Liver (tissue), 9 donors: Measurements from ENCODE around the gene ADAMTS2. TPM values are rescaled to one million over a fixed set of nuclear protein-coding genes. Genes with fewer than 3 reads are reported as not detected.

ENCODE experiments used
- DNase-seq: peaks from one replicate; pipeline ENCODE4 v3.0.0-alpha.2; 2017; ENCODE audit warnings: low spot score
- H3K27ac ChIP-seq, 2 donors: one replicate each; pipeline ENCODE4 v1.7.0; 2013; ENCODE audit warnings: inconsistent platforms in 2 of 2, low read length in 2 of 2, control low read depth in 1 of 2, low read depth in 1 of 2, mild to moderate bottlenecking in 1 of 2
- H3K27me3 ChIP-seq, 4 donors: one replicate each; pipeline versions ENCODE4 v1.6.1 to v1.7.0; 2013; ENCODE audit warnings: low read length in 3 of 4, inconsistent platforms in 1 of 4, mild to moderate bottlenecking in 1 of 4, moderate library complexity in 1 of 4; ENCODE audit not compliant: control insufficient read depth in 4 of 4, insufficient read depth in 4 of 4
- H3K36me3 ChIP-seq, 4 donors: one replicate each; pipeline versions ENCODE4 v1.6.1 to v1.7.0; 2013; ENCODE audit warnings: low read length in 3 of 4, mild to moderate bottlenecking in 3 of 4, low read depth in 1 of 4, moderate library complexity in 1 of 4; ENCODE audit not compliant: control insufficient read depth in 4 of 4, insufficient read depth in 3 of 4
- H3K4me1 ChIP-seq, 4 donors: one replicate each; pipeline versions ENCODE4 v1.6.1 to v1.7.0; 2013; ENCODE audit warnings: low read length in 3 of 4, mild to moderate bottlenecking in 3 of 4, moderate library complexity in 1 of 4; ENCODE audit not compliant: control insufficient read depth in 4 of 4, insufficient read depth in 4 of 4
- H3K4me3 ChIP-seq, 3 donors: one replicate each; pipeline versions ENCODE4 v1.6.1 to v1.7.0; 2013; ENCODE audit warnings: low read length in 3 of 3, control low read depth in 1 of 3, low read depth in 1 of 3, mild to moderate bottlenecking in 1 of 3
- H3K9ac ChIP-seq, 2 donors: one replicate each; pipeline ENCODE4 v1.7.0; 2013; ENCODE audit warnings: low read length in 2 of 2, mild to moderate bottlenecking in 2 of 2, moderate library complexity in 2 of 2, control low read depth in 1 of 2, low read depth in 1 of 2
- H3K9me3 ChIP-seq, 4 donors: one replicate each; pipeline versions ENCODE4 v1.6.1 to v1.7.0; 2013; ENCODE audit warnings: low read length in 3 of 4; ENCODE audit not compliant: control insufficient read depth in 4 of 4
- EGR1 ChIP-seq, 2 donors: IDR thresholded peaks; 2 replicates each; pipeline ENCODE4 v1.6.1; 2016 to 2018; ENCODE audit warnings: antibody characterized with exemption in 2 of 2, low read depth in 2 of 2
- FOXA1 ChIP-seq: IDR thresholded peaks from 2 replicates; pipeline ENCODE4 v1.6.1; 2016; ENCODE audit warnings: antibody characterized with exemption
- FOXA2 ChIP-seq: IDR thresholded peaks from 2 replicates; pipeline ENCODE4 v1.6.1; 2016; ENCODE audit warnings: antibody characterized with exemption
- GABPA ChIP-seq, 2 donors: IDR thresholded peaks in 1 of 2; conservative IDR thresholded peaks in 1 of 2; 2 replicates each; pipeline ENCODE4 v1.6.1; 2016; ENCODE audit warnings: antibody characterized with exemption in 2 of 2, mild to moderate bottlenecking in 1 of 2, moderate library complexity in 1 of 2
- HNF4A ChIP-seq, 2 donors: conservative IDR thresholded peaks; 2 replicates each; pipeline ENCODE4 v1.6.1; 2016; ENCODE audit warnings: antibody characterized with exemption in 2 of 2, mild to moderate bottlenecking in 2 of 2
- HNF4G ChIP-seq: IDR thresholded peaks from 2 replicates; pipeline ENCODE4 v1.6.1; 2016; ENCODE audit warnings: antibody characterized with exemption
- JUND ChIP-seq, 2 donors: IDR thresholded peaks; 2 replicates each; pipeline ENCODE4 v1.6.1; 2016; ENCODE audit warnings: antibody characterized with exemption in 2 of 2
- NR2F2 ChIP-seq: IDR thresholded peaks from 2 replicates; pipeline ENCODE4 v1.6.1; 2016; ENCODE audit warnings: antibody characterized with exemption
- RAD21 ChIP-seq, 2 donors: IDR thresholded peaks; 2 replicates each; pipeline ENCODE4 v1.6.1; 2016; ENCODE audit warnings: antibody characterized with exemption in 2 of 2, mild to moderate bottlenecking in 2 of 2
- RXRA ChIP-seq, 2 donors: IDR thresholded peaks; 2 replicates each; pipeline ENCODE4 v1.6.1; 2017 to 2018; ENCODE audit warnings: antibody characterized with exemption in 2 of 2, mild to moderate bottlenecking in 1 of 2
- SP1 ChIP-seq: IDR thresholded peaks from 2 replicates; pipeline ENCODE4 v1.6.1; 2018; ENCODE audit warnings: antibody characterized with exemption, mild to moderate bottlenecking
- TAF1 ChIP-seq: conservative IDR thresholded peaks from 2 replicates; pipeline ENCODE4 v1.6.1; 2016; ENCODE audit warnings: antibody characterized with exemption, mild to moderate bottlenecking
- YY1 ChIP-seq: IDR thresholded peaks from 2 replicates; pipeline ENCODE4 v1.6.1; 2016; ENCODE audit warnings: antibody characterized with exemption, mild to moderate bottlenecking
- whole genome bisulfite sequencing: extraction: QIAGEN DNeasy Blood & Tissue Kit; methylation state at CpG from one replicate; pipeline ENCODE4 v1.1.7; 2013; 5-methylcytosine and 5-hydroxymethylcytosine counted together
- polyA plus RNA-seq, 2 donors: library from polyadenylated mRNA; stranded (reverse) in 1 of 2; unstranded in 1 of 2; fragments of 200-250 nt in 1 of 2; fragments of >200 nt in 1 of 2; fragmentation: Nextera tagmentation in 1 of 2; extraction: Ambion mirVana in 1 of 2; gene quantifications; one replicate each; pipeline versions ENCODE4 v1.2.1 to v1.2.3, GENCODE V29; 2013 to 2015
- total RNA-seq, 2 donors: library from RNA; depleted of rRNA; stranded (reverse); fragments of >200 nt; gene quantifications; one replicate each; pipeline ENCODE4 v1.2.3, GENCODE V29; 2014
- TF ChIP-seq, protein P1 (sequence below): IDR thresholded peaks from 2 replicates; pipeline ENCODE4 v1.6.1; 2016; ENCODE audit warnings: antibody characterized with exemption, mild to moderate bottlenecking
- TF ChIP-seq, protein P2 (sequence below): fragments of 150-350 bp; IDR thresholded peaks from 2 replicates; pipeline ENCODE4 v1.5.1; 2017; ENCODE audit warnings: improper control_type of control experiment, low read depth, low read length; ENCODE audit not compliant: missing input control
- TF ChIP-seq, protein P3 (sequence below): IDR thresholded peaks from 2 replicates; pipeline ENCODE4 v1.6.1; 2016; ENCODE audit warnings: antibody characterized with exemption
- TF ChIP-seq, protein P4 (sequence below): IDR thresholded peaks from 2 replicates; pipeline ENCODE4 v1.6.1; 2016; ENCODE audit warnings: antibody characterized with exemption
- TF ChIP-seq, protein P5 (sequence below): IDR thresholded peaks from 2 replicates; pipeline ENCODE4 v1.6.1; 2016; ENCODE audit warnings: antibody characterized with exemption
- donor health status: healthy.
- donor health status: healthy.
- donor health status: healthy.
- donor health status: healthy.
- donor health status: healthy.

Gene ADAMTS2
- total and polyA plus RNA-seq, 4 donors, result 2.7 to 24.3 (median 12.0) TPM

DNA sequence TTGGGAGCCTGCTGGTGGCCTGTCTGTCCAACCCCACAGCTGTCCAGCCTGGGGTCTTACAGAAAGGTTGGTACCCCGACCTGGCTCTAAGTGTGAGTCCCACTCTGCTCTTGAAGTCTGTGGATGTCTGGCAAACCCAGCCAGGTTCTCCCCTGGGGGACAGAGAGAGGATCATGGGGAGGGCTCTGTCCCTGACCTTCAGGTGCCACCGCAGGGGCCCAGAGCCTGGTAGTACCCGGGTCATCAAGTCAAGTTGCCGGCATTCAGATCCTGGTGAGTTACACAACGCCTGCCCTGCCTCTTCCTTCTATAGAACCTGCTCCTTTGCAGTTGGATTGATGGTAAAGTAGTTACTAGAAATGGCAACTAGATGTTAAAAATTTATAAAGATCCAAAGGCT, 66.7 kb downstream of the ADAMTS2 start:
- no peak for DNase-seq
- TF ChIP-seq, protein P1, sequence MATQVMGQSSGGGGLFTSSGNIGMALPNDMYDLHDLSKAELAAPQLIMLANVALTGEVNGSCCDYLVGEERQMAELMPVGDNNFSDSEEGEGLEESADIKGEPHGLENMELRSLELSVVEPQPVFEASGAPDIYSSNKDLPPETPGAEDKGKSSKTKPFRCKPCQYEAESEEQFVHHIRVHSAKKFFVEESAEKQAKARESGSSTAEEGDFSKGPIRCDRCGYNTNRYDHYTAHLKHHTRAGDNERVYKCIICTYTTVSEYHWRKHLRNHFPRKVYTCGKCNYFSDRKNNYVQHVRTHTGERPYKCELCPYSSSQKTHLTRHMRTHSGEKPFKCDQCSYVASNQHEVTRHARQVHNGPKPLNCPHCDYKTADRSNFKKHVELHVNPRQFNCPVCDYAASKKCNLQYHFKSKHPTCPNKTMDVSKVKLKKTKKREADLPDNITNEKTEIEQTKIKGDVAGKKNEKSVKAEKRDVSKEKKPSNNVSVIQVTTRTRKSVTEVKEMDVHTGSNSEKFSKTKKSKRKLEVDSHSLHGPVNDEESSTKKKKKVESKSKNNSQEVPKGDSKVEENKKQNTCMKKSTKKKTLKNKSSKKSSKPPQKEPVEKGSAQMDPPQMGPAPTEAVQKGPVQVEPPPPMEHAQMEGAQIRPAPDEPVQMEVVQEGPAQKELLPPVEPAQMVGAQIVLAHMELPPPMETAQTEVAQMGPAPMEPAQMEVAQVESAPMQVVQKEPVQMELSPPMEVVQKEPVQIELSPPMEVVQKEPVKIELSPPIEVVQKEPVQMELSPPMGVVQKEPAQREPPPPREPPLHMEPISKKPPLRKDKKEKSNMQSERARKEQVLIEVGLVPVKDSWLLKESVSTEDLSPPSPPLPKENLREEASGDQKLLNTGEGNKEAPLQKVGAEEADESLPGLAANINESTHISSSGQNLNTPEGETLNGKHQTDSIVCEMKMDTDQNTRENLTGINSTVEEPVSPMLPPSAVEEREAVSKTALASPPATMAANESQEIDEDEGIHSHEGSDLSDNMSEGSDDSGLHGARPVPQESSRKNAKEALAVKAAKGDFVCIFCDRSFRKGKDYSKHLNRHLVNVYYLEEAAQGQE, result no peak
- TF ChIP-seq, protein P2, sequence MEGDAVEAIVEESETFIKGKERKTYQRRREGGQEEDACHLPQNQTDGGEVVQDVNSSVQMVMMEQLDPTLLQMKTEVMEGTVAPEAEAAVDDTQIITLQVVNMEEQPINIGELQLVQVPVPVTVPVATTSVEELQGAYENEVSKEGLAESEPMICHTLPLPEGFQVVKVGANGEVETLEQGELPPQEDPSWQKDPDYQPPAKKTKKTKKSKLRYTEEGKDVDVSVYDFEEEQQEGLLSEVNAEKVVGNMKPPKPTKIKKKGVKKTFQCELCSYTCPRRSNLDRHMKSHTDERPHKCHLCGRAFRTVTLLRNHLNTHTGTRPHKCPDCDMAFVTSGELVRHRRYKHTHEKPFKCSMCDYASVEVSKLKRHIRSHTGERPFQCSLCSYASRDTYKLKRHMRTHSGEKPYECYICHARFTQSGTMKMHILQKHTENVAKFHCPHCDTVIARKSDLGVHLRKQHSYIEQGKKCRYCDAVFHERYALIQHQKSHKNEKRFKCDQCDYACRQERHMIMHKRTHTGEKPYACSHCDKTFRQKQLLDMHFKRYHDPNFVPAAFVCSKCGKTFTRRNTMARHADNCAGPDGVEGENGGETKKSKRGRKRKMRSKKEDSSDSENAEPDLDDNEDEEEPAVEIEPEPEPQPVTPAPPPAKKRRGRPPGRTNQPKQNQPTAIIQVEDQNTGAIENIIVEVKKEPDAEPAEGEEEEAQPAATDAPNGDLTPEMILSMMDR, result no peak
- TF ChIP-seq YY1 (no peak), JUND (IDR thresholded peaks at IDR 0.05) (no peak), NR2F2 (no peak), RAD21 (IDR thresholded peaks at IDR 0.05) (no peak), TAF1 (no peak), GABPA (IDR thresholded peaks at IDR 0.05 in 1 of 2, conservative IDR thresholded peaks at IDR 0.05 in 1 of 2) (no peak), HNF4G (no peak), EGR1 (IDR thresholded peaks at IDR 0.05; ENCODE audit: low read depth in 2 of 2) (no peak), FOXA2 (no peak), HNF4A (conservative IDR thresholded peaks at IDR 0.05) (no peak), SP1 (no peak), FOXA1 (no peak), RXRA (IDR thresholded peaks at IDR 0.05) (no peak)
- TF ChIP-seq, protein P3, sequence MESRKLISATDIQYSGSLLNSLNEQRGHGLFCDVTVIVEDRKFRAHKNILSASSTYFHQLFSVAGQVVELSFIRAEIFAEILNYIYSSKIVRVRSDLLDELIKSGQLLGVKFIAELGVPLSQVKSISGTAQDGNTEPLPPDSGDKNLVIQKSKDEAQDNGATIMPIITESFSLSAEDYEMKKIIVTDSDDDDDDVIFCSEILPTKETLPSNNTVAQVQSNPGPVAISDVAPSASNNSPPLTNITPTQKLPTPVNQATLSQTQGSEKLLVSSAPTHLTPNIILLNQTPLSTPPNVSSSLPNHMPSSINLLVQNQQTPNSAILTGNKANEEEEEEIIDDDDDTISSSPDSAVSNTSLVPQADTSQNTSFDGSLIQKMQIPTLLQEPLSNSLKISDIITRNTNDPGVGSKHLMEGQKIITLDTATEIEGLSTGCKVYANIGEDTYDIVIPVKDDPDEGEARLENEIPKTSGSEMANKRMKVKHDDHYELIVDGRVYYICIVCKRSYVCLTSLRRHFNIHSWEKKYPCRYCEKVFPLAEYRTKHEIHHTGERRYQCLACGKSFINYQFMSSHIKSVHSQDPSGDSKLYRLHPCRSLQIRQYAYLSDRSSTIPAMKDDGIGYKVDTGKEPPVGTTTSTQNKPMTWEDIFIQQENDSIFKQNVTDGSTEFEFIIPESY, result no peak
- TF ChIP-seq, protein P4, sequence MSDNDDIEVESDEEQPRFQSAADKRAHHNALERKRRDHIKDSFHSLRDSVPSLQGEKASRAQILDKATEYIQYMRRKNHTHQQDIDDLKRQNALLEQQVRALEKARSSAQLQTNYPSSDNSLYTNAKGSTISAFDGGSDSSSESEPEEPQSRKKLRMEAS, result no peak
- TF ChIP-seq, protein P5, sequence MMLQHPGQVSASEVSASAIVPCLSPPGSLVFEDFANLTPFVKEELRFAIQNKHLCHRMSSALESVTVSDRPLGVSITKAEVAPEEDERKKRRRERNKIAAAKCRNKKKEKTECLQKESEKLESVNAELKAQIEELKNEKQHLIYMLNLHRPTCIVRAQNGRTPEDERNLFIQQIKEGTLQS, result no peak
- no peak overlapping the region for H3K27ac ChIP-seq
- H3K4me1 ChIP-seq, result no peaks in the 10 kb centered on the region
- no peaks in the 10 kb centered on the region for H3K27me3 ChIP-seq
- WGBS, result 55% methylated on average over 5 of the region's 5 CpGs
- H3K36me3 ChIP-seq, result no peaks in the 10 kb centered on the region
- no peak overlapping the region for H3K4me3 ChIP-seq
- H3K9me3 ChIP-seq, result no peaks in the 10 kb centered on the region
- no peak overlapping the region for H3K9ac ChIP-seq
